ENCODE measurements around the gene HNRNPK.

HNRNPK gene

DNA sequence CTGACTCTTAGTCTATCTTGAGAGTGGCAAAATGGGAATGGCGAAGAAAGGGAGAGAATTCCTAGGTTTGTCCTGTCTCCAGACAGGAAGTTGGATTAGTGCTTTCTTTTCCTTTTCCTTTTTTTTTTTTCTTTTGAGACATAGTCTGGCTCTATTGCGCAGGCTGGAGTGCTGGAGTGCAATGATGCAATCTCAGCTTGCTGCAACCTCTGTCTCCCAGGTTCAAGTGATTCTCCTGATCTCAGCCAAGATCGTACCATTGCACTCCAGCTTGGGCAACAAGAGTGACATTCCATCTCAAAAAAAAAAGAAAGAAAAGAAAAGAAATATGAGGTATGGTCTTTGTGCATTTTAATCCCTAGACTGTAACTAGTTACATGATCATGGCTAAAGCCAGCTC lies 46.2 kb downstream of the HNRNPK start:
- no peak for DNase-seq (ENCODE audit: low spot score)

DNA sequence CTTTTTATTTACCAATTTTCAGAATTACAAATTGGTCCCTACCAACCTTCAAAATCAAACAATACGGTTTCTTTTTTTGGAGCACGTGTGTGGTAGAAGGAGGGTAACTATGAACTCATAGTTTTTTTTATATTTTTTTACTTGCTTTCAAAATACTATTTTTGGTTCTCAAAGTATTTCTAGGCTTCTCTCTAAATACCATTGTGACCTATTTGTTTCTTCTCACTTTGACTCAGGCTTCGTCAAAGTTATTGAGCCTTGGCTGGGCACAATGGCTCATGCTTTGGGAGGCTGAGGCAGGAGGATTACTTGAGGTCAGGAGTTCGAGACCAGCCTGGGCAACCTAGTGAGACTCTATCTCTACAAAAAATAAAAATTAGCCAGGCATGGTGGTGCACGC lies 47.2 kb downstream of the HNRNPK start:
- no peak for DNase-seq (ENCODE audit: low spot score)

DNA sequence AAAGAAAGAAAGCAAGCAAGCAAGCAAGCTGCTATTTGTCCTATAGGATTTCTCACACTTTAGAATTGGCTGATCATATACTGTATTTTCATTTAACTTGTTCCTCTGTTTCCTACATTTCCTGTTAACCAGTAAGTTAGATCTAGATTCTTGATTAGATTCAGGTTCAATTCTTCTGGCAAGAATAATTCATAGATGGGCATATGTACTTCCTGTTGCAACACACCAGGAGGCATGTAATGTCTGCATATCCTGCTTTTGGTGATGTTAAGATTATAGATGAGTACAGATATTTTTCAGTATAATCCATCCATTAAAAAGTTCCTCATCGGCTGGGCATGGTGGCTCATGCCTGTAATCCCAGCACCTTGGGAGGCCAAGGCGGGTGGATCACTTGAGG lies 48.0 kb downstream of the HNRNPK start:
- DNase-seq (ENCODE audit: low spot score): no peak

DNA sequence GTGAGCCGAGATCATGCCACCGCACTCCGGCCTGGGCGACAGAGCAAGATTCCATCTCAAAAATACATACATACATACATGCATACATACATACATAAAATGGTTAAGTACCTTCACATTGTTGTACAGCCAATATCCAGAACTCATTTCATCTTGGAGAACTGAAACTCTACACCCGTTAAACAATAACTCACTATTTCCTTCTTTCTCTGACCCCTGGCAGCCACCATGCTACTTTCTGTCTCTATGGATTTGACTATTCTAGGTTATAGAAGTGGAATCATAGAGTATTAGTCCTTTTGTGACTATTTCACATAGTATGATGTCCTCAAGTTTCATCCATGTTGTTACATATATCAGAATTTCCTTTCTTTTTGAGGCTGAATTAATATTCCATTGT lies 49.1 kb downstream of the HNRNPK start:
- no peak for DNase-seq (ENCODE audit: low spot score)

DNA sequence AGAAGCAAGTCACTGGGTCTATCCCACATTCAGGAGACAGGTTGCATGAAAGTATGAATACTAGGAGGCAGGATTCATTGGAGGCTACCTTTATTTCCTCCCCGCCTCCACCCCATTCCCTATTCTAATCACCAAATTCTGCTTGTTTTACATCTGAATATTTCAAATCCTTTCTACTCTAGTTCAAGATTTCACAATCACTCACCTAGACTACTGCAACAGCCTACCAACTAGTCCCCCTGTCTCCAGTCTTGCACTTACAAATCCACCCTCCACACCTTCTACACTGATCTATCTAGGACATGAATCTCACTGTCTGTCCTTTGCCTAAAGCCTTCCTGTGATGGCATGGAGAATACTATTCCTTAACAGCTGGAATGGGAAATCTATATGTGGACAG lies 52.4 kb downstream of the HNRNPK start:
- DNase-seq (ENCODE audit: low spot score): no peak

DNA sequence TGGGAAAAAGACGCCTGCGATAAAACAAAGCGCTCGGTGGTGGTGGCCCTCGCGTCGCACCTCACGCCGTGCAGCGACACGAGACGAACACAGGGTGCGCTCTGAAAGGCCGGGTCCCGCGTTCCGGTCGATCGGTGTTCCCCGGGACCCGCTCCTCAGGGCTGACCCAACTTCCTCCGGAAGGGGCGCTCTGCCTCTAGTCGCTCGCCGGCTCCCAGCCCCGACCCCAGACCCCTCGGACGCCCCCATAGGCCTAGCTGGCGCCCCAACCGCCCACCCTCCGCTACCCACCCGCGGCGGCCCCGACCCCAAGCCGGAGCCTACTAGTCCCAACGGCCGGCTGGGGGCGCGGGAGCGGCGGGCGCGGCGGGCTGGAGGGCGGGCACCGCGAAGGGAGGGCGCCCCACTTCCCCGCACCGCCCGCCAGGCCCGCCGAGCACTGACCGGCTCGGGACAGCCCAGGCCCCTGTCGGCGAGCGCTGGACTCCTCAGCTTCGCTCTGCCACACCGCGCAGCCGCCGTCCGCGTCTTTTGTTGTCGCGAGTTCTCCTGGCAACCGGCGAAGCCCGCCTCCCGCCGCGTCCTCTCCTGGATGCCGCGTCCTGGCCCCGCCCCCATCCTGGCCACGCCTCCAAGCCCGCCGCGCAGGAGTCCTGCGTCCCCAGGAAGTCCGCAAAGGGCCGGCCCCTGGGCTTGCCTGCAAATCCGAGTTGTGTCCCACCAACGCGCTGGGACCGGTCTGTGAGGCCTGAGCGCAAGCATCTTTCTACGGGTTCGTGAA lies 58.9 kb downstream of the HNRNPK start, which contains the start of gene KIF27:
KIF27 (minus strand) TSS at position 506 of the 781 bp plus-strand sequence. CDS start 5,841 bp downstream, outside the sequence.
- peak; percentile 95 for DNase-seq (ENCODE audit: low spot score)

DNA sequence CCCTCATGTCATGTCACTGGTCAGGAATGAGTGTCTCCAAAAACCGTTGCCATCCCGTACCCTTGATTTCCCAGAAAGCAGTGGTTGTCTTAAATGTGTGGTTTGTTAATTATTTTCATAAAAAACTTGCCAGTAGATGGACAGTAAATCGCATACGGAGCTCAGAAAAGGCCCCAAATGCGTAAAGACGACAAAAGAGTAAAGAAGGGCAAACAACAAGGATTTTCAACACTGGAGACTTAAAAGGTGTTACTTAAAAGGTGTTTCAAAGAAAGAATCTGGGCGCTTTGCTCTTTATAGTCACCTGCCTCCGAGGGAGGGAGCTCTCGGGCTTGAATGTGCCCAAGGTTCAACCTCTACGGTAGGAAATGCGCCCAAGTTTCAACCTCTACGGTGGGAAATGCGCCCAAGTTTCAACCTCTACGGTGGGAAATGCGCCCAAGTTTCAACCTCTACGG lies 59.5 kb downstream of the HNRNPK start:
- DNase-seq (ENCODE audit: low spot score): peak; percentile 62

DNA sequence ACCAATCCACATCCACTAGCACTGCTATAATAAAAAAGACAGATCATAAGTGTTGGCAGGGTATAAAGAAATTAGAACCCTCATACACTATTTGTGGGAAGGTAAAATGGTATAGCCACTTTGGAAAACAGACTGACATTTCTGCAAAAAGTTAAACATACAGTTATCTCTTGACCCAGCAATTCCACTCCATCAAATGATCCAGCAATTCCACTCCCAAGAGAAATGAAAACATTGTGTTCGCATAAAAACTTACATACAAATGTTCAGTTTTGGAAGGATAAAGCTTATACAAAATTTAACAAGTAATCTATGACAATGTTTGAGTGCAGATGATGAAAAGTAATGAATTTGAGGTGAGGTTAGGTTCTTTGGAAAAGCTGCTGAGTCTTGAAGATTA lies 60.9 kb downstream of the HNRNPK start:
- no peak for DNase-seq (ENCODE audit: low spot score)
